Measurements from ENCODE around the gene HIP1R. TPM values are rescaled to one million over a fixed set of nuclear protein-coding genes. Genes with fewer than 3 reads are reported as not detected.

The HIP1R gene
- total RNA-seq, 2 experiments from 2014 or later, result 31.9 to 34.7 TPM

Other genes with a start within 250 kb of the HIP1R start
- not detected for gene HCAR2, start 132.1 kb upstream of the HIP1R start, total RNA-seq
- gene HCAR3, start 118.6 kb upstream of the HIP1R start, total RNA-seq, result under 1 TPM in 1 of 2 experiments, not detected in 1; 0.09 TPM
- under 1 TPM; 0.06 to 0.23 TPM for gene HCAR1, start 104.6 kb upstream of the HIP1R start, total RNA-seq
- 10 to 100 TPM; 50.2 to 65.9 TPM for gene DENR, start 82.6 kb upstream of the HIP1R start, total RNA-seq
- under 1 TPM; 0.26 to 0.67 TPM for gene CCDC62, start 60.9 kb upstream of the HIP1R start, total RNA-seq
- 10 to 100 TPM; 25.7 to 29.7 TPM for gene VPS37B, start 60.7 kb downstream of the HIP1R start, total RNA-seq
- gene ABCB9, start 131.0 kb downstream of the HIP1R start, total RNA-seq, result 1 to 10 TPM; 3.6 to 4.4 TPM
- gene OGFOD2, start 139.8 kb downstream of the HIP1R start, total RNA-seq, result 10 to 100 TPM; 23.8 to 29.8 TPM
- 100 to 1,000 TPM; 169 to 216 TPM for gene ARL6IP4, start 145.2 kb downstream of the HIP1R start, total RNA-seq

Data from activated CD8-positive, alpha-beta memory T cell treated with anti-CD3 and anti-CD28 coated beads, Interleukin-2, amount 10 ng/mL, durations not matched to agents 7 days and 5 days (primary cell).